Kidney capillary endothelial cell (primary cell): ENCODE data around the gene EP400.

ENCODE experiments used
- DNase-seq: peaks from one replicate; pipeline ENCODE4 v3.0.0-alpha.2; 2018; ENCODE audit warnings: low spot score

Gene EP400

GRCh38 chr12:131927110-131928079 lies 22.3 kb upstream of the EP400 start:
- no peak for DNase-seq

GRCh38 chr12:131928080-131928710 lies 21.5 kb upstream of the EP400 start:
- no peak for DNase-seq

GRCh38 chr12:131928711-131929580 lies 20.8 kb upstream of the EP400 start, which contains the start of gene PUS1:
PUS1 (plus strand) TSS chr12:131929276; CDS start chr12:131929723, 447 bp downstream.
- DNase-seq = peak; percentile 84

- no peak for DNase-seq
These were observed 19.9 kb upstream of the EP400 start for GRCh38 chr12:131929581-131930456.

- no peak for DNase-seq
These were observed 19.2 kb upstream of the EP400 start for GRCh38 chr12:131930510-131930909.

- no peak for DNase-seq
These were observed 16.4 kb upstream of the EP400 start for GRCh38 chr12:131933387-131933786.

- no peak for DNase-seq
These were observed 15.2 kb upstream of the EP400 start for GRCh38 chr12:131934535-131934934.

- DNase-seq = no peak
These were observed 11.7 kb upstream of the EP400 start for GRCh38 chr12:131938082-131938481.

GRCh38 chr12:131939007-131939406 lies 10.7 kb upstream of the EP400 start:
- no peak for DNase-seq

- DNase-seq = no peak
These were observed 9.6 kb upstream of the EP400 start for GRCh38 chr12:131940141-131940547.

- no peak for DNase-seq
These were observed 8.4 kb upstream of the EP400 start for GRCh38 chr12:131941116-131941986.

- DNase-seq = no peak
These were observed 7.8 kb upstream of the EP400 start for GRCh38 chr12:131941987-131942341.

GRCh38 chr12:131942671-131943070 lies 7.1 kb upstream of the EP400 start:
- DNase-seq = no peak

GRCh38 chr12:131943389-131943788 lies 6.4 kb upstream of the EP400 start:
- DNase-seq = no peak

- DNase-seq = no peak
These were observed 5.9 kb upstream of the EP400 start for GRCh38 chr12:131943876-131944275.

GRCh38 chr12:131944601-131945251 lies 5.0 kb upstream of the EP400 start:
- no peak for DNase-seq

GRCh38 chr12:131946757-131947156 lies 3.0 kb upstream of the EP400 start:
- no peak for DNase-seq

- no peak for DNase-seq
These were observed 2.2 kb upstream of the EP400 start for GRCh38 chr12:131947482-131948027.

- DNase-seq = no peak
These were observed 1.5 kb upstream of the EP400 start for GRCh38 chr12:131948166-131948712.
